GM19240 (cell line): Measurements from ENCODE around the gene MAP7D1.
"Not testable (repeated sequence)": the region's sequence is repeated elsewhere in the genome, so short reads cannot be mapped to it uniquely, and the experiment has no call there.

Experiments used
- DNase-seq: peaks from one replicate; pipeline ENCODE4 v3.0.0; 2011; ENCODE audit warnings: low spot score; ENCODE audit not compliant: insufficient read length

The MAP7D1 gene

DNA sequence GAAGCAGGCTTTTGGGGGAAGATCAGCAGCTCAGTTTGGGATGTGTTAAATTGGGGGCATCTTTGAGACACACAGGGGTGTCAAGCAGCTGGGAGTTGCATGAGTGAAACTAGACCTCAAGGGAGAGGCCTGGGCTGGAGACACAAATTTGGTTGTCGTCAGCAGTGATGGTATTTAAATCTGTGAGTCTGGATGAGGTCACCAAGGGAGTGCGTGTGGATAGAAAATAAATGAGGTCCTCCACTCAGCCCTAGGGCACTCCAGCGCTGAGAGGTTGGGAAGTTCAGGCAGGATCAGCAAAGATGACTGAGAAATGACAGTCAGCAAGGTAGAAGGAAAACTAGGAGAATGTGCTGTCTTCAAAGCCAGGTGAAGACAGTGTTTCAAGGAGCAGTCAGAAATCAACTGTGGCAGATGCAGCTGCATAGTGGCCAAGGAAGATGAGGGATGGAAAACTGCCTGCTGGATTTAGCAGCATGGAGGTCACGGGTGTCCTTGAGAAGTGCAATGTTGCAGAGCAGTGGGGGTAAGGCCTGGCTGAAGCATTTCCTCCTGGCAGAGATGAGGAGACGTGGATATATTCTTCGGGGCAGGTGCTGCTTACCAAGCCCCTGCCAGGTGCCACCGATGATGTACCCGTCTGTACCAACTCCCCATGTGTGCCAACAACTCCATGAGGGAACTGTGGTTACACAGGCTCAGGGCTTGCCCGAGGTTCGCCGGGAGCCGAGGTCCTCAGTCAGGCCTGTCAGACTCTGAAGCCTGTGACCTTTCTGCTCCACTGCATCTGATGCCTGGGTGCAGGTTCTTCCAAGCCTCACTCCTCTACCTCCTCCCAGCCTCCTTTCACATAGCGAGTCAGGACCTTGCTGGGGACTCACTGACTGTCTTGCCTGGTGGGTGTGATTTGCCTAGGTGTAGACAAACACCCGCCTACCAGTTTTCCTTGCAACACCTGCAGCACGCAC lies 11.3 kb downstream of the MAP7D1 start:
- no peak for DNase-seq

DNA sequence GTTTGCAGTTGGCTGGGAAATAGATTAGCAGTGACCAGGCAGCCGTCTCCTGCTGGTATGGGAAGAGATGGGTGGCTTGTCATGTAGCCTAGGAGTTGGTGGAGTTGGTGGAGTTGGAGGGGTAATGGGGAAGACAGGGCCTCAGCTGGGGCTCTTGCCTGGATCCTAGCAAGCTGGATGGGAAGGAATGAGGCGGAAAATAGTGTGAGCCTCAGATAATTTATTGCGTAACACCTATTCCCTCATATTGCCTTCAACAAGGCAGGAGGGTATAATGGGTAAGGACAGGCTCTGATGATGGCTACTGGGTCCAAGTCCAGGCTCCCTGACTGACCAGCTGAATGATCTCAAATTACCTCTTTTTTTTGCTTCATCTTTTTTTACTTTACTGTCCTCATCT lies 12.6 kb downstream of the MAP7D1 start:
- no peak for DNase-seq

DNA sequence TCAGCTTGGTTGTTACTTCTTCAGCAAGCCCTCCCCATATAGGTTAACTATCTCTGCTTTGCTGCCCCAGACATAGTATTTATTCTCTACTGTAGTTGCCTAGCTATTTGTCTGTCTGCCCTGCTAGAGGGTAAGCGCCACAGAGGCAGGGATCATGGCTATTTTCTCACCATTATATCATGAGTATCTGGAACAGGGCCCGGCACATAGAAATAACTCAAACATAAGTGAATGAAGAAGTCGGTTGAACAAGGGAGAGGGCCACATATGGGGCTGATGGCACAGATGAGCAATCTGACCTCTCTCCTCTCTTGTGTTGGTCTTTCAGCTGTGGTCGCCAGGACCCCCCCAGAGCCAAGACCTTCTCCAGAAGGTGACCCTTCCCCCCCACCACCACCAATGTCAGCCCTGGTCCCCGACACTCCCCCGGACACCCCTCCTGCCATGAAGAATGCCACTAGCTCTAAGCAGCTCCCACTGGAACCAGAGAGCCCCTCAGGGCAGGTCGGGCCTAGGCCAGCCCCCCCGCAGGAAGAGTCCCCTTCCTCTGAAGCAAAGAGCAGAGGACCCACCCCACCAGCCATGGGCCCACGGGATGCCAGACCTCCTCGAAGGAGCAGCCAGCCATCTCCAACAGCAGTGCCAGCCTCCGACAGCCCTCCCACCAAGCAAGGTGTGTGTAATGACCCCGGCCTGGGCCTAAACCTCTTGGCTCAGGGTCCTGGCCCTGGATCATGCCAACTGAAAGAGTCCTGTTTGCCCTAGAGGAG lies 14.9 kb downstream of the MAP7D1 start:
- no peak for DNase-seq

DNA sequence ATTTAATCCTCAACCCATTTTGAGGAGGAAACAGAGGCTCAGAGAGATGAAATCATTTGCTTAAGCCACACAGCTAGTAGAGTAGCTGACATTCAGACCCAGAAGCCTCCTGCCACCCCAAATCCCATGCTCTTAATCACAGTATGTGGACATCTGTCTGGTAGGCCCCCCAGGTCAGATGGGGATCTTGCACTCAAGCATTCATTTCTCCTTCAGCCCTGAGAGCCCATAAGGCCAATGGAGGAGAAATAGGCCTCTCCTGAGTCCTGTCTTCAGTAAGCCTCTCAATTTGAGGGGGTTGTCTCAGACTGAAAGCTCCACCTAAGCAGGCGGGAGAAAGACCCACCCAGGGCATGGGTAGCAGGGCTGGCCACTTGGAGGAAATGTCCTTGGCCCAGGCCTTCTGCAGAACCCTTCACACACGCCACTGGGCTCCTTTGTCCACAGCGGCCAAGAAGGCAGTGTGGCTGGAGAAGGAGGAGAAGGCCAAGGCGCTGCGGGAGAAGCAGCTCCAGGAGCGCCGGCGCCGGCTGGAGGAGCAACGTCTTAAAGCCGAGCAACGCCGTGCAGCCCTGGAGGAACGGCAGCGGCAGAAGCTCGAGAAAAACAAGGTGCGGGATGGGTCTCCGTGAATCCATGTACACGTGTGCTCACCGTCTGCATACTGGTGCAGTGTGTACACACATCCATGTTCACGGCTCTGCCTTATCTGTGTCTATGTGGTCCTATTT lies 16.2 kb downstream of the MAP7D1 start:
- no peak for DNase-seq

DNA sequence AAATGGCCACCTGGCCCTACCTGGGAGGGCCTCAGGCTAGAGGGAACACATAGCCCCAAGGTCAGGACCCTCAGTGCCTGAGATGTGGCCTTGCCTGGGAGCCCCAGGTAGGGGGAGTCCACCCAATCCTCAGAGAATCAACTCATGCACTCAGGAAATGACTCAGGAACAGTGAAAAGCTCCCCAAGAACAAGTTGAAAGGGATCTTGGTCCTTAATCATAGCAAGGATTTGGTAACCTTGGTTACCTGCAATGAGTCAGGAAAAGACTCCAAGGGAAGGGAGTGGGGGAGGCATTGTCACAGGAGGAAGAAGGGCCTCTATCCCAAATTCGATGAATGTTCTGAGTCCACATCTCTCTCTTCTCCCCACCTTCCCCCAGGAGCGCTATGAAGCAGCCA lies 17.0 kb downstream of the MAP7D1 start:
- no peak for DNase-seq

DNA sequence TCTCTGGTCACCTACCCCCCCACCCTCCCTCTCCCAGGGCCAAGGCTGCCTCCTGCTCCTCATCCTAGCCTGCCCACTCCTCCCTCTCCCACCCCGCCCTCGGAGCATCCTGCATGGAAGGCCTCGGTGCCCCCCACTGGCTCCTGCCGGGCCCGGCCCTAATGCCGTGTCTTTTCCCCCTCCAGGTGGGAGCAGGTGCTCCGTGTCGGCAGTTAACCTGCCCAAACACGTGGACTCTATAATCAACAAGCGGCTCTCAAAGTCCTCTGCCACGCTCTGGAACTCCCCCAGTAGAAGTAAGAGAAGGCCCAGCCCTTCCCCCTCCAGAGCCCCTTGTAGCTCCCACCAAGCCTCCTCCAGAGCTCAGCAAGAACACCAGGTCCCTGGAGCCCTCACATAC lies 18.8 kb downstream of the MAP7D1 start:
- no peak for DNase-seq

DNA sequence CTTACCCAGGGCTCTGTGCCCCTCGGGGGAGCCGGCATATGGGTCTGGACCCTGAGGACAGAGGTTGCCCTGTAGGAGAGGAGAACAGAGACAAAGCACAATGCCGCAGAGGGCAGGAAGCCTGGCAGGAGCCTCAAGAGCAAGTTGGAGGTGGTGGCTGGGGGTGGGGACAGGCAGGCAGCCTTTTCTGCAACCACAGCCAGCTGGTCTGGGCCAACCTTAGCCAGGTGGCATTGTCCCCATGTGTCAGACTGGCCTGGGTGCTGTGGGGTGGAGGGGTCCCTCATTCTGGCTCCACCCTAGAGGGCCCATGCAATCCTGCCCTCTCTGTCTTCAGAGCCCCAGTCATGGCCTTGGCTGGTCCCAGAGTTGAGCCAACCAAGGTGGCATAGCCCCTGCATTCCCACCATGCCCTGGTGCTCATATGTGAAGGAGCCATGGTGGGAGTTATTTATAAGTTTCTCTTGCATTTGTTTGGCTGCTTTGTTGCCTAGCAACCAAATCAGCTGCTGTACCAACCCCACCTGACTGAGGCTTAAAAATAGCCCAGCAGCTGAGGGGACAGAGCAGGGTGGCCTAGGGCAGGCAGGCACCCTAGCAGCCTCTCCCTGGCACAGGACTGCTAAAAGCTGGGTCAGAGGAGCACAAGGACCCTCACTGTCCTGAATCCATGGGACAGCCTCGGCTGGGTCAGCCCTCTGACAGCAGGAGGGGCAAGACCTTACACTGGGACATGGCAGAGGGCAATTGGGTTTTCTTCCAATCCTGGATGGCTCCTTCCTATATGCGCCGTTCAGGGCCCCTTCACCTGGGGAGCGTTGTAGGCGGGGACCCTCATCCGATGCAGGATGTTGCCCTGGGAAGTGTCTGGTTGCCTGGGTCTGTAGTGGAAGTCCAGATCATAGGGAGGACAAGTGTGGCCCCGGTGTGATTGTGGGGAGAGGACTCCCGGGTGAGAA lies 19.5 kb downstream of the MAP7D1 start:
- DNase-seq: peak; percentile 57

DNA sequence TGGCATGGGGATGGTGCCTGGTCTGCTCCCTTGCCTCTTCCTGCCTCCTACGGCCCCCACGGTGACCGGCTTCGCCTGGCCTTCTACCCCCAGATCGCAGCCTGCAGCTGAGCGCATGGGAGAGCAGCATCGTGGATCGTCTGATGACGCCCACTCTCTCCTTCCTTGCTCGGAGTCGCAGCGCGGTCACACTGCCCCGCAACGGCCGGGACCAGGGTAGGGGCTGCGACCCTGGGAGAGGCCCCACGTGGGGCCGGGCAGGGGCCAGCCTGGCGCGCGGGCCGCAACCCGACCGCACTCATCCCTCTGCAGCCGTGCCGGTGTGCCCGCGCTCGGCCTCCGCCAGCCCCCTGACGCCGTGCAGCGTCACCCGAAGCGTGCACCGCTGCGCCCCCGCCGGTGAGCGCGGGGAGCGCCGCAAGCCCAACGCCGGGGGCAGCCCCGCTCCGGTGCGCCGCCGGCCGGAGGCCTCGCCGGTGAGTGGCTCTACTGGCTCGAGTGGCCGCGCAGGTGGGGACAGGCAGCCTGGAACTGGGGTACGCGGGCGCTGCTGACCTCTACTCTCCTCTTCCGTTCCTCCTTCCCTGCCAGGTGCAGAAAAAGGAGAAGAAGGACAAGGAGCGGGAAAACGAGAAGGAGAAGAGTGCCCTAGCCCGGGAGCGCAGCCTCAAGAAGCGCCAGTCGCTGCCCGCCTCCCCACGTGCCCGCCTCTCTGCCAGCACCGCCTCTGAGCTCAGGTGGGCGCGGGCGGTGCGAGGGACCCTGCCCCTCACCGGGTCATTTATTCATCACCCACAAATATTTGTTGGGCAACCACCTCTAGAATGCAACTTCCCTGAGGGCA lies 20.4 kb downstream of the MAP7D1 start:
- DNase-seq: no peak

DNA sequence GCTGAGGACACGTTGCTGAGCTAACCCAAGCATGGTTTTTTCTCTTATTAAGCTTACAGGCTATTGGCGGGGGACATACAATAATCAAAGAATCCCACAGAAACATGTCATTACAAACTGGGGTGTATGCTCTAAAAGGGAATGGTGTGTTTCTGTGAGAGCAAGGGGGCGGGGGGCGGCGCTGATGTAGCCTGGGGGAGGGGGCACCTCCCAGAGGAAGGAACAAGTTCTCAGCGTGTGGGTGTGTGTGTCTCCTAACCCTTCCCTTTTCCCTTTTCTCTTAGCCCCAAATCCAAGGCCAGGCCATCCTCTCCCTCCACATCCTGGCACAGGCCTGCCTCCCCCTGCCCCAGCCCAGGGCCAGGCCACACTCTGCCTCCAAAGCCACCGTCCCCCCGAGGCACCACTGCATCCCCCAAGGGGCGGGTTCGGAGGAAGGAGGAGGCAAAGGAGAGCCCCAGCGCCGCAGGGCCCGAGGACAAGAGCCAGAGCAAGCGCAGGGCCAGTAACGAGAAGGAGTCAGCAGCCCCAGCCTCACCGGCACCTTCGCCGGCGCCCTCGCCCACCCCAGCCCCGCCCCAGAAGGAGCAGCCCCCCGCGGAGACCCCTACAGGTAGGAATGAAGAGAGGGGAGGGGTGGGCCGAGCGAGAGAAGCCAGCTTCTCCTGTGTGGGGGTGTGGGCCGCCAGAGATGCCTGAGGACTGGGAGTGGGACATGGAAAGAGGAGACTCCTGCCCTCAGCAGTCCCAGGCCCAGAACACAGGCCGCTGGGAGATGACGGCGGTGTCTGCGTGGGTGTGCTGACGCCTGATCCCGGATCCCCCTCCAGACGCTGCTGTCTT lies 21.9 kb downstream of the MAP7D1 start:
- DNase-seq: no peak

DNA sequence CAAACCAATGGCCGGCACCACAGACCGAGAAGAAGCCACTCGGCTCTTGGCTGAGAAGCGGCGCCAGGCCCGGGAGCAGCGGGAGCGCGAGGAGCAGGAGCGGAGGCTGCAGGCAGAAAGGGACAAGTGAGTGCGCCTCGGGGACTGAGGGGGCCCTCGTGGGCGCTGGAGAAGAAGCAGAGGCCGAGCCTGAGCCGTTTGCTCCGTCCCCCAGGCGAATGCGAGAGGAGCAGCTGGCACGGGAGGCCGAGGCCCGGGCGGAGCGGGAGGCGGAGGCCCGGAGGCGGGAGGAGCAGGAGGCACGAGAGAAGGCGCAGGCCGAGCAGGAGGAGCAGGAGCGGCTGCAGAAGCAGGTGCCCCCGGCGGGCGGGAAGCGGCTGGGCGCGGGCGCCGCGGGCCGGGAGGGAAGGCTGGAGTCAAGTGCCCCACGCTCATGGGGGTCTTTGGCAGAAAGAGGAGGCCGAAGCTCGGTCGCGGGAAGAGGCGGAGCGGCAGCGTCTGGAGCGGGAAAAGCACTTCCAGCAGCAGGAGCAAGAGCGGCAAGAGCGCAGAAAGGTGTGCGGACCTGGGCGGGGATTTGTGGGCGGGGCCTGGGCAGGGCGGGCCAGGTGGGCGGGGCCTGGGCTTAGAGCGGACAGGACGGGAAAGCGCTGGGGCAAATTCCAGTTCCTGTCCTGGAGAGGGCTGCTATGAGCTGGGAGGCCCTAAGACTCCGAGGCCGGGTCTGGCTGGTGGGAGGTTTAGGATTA lies 22.7 kb downstream of the MAP7D1 start:
- no peak for DNase-seq

DNA sequence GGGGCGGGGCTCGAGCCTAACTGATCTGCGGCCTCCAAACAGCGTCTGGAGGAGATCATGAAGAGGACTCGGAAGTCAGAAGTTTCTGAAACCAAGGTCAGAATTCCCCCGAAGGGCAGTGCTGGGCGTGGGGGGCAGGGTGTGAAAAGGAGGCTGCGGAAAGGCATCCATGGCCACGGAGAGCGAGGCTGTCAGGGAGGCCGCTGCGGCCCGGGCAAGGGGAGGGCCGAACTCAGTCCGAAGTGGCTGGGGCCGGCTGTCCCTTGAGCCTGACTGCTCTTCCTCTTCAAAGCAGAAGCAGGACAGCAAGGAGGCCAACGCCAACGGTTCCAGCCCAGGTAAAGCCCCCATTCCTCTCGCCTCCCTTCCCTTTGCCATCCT lies 23.2 kb downstream of the MAP7D1 start:
- DNase-seq: no peak

DNA sequence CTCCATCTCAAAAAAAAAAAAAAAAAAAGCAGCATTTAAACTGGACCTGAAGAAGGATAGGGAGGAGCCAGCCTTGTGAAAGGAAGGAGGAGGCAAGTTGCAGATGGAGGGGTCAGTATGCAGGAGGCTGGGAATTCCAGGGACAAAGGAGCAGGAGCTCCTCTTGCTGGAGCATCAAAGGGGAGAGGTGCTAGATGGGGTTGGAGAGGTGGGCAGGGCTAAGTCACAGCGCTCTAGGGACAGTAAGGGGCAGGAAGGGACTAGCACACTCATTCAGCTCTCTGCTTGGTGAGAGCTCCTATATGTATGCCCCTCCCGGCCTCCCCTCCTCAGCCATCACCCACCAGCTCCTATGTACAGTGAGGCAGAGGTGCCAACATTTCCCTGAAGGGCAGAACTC lies 26.8 kb downstream of the MAP7D1 start:
- DNase-seq: no peak

DNA sequence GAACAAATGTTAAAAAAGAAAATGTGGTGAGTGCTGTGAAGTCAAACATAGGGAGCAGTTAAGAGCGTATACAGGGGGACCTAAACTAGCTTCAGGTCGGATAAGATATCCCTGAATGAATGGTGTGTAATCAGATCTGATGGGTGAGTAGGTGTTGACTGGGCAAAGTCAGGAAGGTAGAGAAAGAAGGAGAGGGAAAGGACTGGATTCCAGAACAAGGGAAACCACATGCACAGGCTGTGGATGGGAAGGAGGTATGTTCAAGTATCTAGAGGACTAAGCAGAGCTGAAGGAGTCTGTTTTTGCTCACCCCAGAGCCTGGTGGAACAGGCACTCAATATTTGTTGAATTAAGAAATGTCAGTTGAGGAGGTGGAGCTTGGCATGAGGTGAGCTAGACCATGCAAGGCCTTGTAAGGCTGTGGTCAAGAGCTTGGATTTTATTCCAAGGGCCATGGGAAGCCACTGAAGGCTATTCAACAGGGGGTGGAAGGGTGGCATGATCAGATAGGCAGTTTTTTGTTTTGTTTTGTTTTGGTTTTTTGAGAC lies 27.4 kb downstream of the MAP7D1 start:
- DNase-seq: no peak

DNA sequence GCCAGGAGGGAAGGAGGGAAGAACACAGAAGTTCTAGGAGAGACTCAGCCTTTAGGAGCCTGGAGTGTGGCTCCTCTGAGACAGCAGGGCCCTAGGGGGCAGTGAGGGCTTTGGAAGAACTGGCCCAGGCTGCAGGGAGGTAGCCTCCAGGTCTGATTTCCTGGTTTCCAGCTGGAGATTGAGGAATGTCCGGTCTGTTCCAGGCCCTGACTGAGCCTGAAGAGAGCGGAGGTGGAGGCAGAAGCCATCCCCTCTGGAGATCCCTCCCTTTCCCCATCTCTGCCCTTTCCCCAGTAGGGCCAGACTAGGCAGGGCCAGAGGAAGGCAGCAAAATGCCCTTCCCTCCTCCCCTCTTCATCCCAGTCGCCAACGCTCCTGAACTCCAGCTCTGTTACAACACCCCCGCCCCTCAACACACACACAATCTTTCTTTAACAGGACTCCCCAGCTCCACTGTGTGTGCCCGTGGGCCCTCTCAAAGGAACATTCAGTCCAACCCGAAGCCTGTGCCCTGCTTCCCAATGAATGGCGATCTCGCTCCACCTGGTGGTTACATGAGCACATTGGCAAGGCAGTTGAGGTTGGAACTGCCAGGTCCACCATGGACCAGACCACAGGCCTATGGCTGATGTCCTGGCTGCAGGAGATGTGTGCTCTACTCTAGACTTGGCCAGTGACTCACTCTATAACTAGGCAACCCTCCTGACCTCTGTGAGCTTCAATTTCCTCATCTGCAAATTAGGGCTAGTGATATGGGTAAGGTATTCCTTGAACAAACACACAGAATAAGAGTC lies 32.0 kb downstream of the MAP7D1 start:
- peak; percentile 82 for DNase-seq

DNA sequence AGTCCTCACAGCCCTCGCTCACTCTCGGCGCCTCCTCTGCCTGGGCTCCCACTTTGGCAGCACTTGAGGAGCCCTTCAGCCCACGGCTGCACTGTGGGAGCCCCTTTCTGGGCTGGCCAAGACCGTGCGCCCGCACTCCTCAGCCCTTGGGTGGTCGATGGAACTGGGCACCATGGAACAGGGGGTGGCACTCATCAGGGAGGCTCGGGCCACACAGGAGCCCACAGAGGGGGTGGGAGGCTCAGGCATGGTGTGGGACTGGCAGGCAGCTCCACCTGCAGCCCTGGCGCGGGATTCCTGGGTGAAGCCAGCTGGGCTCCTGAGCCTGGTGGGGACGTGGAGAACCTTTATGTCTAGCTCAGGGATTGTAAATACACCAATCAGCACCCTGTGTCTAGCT lies 40.8 kb downstream of the MAP7D1 start:
- not testable (repeated sequence) for DNase-seq

DNA sequence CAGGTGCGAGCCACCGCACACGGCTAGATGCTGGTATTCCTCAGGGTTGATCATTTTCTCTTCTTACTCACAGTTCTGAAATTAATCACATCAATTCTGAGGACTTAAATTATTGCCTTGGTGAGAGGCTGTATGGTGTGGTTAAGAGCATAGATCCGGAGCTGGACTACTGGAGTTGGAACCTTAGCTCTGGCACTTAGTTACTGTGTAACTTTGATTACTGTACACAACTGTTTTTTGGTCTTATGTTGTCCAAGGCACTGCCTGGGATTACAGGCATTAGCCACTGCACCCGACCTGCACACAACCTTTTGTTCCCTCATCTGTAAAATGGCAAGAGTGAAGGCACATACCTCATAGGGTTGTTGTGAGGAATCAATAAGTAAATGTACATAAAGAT lies 42.7 kb downstream of the MAP7D1 start:
- no peak for DNase-seq
